Measurements from ENCODE around the gene PEX16. TPM values are rescaled to one million over a fixed set of nuclear protein-coding genes. Genes with fewer than 3 reads are reported as not detected.

The PEX16 gene
- total RNA-seq (2022; extraction: Qiagen RNA extraction; ENCODE audit: low read depth) = 10.8 to 21.0 TPM (median 19.1 TPM) in 5 replicates

GRCh38 chr11:45917623-45918330 lies at the start of gene PEX16:
Gene PEX16 (minus strand): TSS chr11:45917877. CDS start chr11:45917811, 66 bp downstream.

GRCh38 chr11:45922425-45923082 lies 4.9 kb upstream of the PEX16 start, which contains the start of gene LARGE2:
Gene LARGE2 (plus strand): TSS chr11:45922656. CDS start chr11:45922883, 227 bp downstream.

GRCh38 chr11:45906965-45907611 lies 10.6 kb downstream of the PEX16 start, which contains the start of gene FREY1:
Gene FREY1 (minus strand): TSS chr11:45907271. CDS start chr11:45907245, 26 bp downstream.

GRCh38 chr11:45885274-45885920 lies 32.3 kb downstream of the PEX16 start, which contains the start of gene MAPK8IP1:
Gene MAPK8IP1 (plus strand): TSS chr11:45885651. CDS start chr11:45885821, 170 bp downstream.

Other genes with a start within 250 kb of the PEX16 start
- gene SLC35C1, start 112.7 kb downstream of the PEX16 start, total RNA-seq (2022; extraction: Qiagen RNA extraction; ENCODE audit: low read depth) = 22.1 to 35.6 TPM (median 30.7 TPM) in 5 replicates
- 3.1 to 3.8 TPM (median 3.6 TPM) in 5 replicates for gene CRY2, start 70.4 kb downstream of the PEX16 start, total RNA-seq (2022; extraction: Qiagen RNA extraction; ENCODE audit: low read depth)
- gene MAPK8IP1, start 32.2 kb downstream of the PEX16 start, total RNA-seq (2022; extraction: Qiagen RNA extraction; ENCODE audit: low read depth) = 3.9 to 6.9 TPM (median 6.7 TPM) in 5 replicates
- gene FREY1, start 10.6 kb downstream of the PEX16 start, total RNA-seq (2022; extraction: Qiagen RNA extraction; ENCODE audit: low read depth) = 0.20 to 0.71 TPM (median 0.44 TPM) in 4 of 5 replicates, not detected in the other
- gene LARGE2, start 4.8 kb upstream of the PEX16 start, total RNA-seq (2022; extraction: Qiagen RNA extraction; ENCODE audit: low read depth) = 0.95 to 3.7 TPM (median 3.1 TPM) in 5 replicates
- 10.7 to 16.0 TPM (median 12.7 TPM) in 5 replicates for gene PHF21A, start 203.6 kb upstream of the PEX16 start, total RNA-seq (2022; extraction: Qiagen RNA extraction; ENCODE audit: low read depth)

Data from A549 treated with ZK216348 at 1 μM for 4 hours (cell line).